DOHH2 (cell line): ENCODE data around the gene ABTB2.

ENCODE experiments used
- H3F3A ChIP-seq: fragments of 200-600 bp; sonication (generic), shearing (Covaris generic); 2 replicates; pipeline ENCODE4 v1.6.0; 2016; ENCODE audit warnings: antibody characterized with exemption, mild to moderate bottlenecking; ENCODE audit not compliant: control insufficient read depth, insufficient read depth
- H3K27ac ChIP-seq: fragments of 200-600 bp; sonication (generic); 2 replicates; pipeline ENCODE4 v1.5.1; 2014; ENCODE audit warnings: low read depth, mild to moderate bottlenecking, low read length, moderate library complexity
- H3K27me3 ChIP-seq: fragments of 200-600 bp; sonication (generic); 2 replicates; pipeline ENCODE4 v1.6.1; 2014; ENCODE audit warnings: mild to moderate bottlenecking, low read length, mixed read lengths; ENCODE audit not compliant: control insufficient read depth
- H3K36me3 ChIP-seq: fragments of 200-600 bp; sonication (generic); 2 replicates; pipeline ENCODE4 v1.6.1; 2014; ENCODE audit warnings: mild to moderate bottlenecking, low read length, moderate library complexity, mixed read lengths; ENCODE audit not compliant: control insufficient read depth
- H3K4me1 ChIP-seq: fragments of 200-600 bp; sonication (generic); 2 replicates; pipeline ENCODE4 v1.6.1; 2014; ENCODE audit warnings: mild to moderate bottlenecking, low read length, mixed read lengths; ENCODE audit not compliant: control insufficient read depth
- H3K4me2 ChIP-seq: fragments of 200-600 bp; sonication (generic); 2 replicates; pipeline ENCODE4 v1.6.0; 2014; ENCODE audit warnings: mild to moderate bottlenecking, low read length, moderate library complexity
- H3K4me3 ChIP-seq: fragments of 200-600 bp; sonication (generic); 2 replicates; pipeline ENCODE4 v1.5.1; 2014; ENCODE audit warnings: mild to moderate bottlenecking, low read length, mixed read lengths
- H3K79me2 ChIP-seq: fragments of 200-600 bp; sonication (generic); 2 replicates; pipeline ENCODE4 v1.6.1; 2014; ENCODE audit warnings: mild to moderate bottlenecking, low read length, mixed read lengths; ENCODE audit not compliant: control insufficient read depth
- H3K9me2 ChIP-seq: fragments of 200-600 bp; sonication (generic); replicated peaks from 2 replicates; pipeline ENCODE4 v1.6.1; 2014; ENCODE audit warnings: mild to moderate bottlenecking, low read length, mixed read lengths; ENCODE audit not compliant: control insufficient read depth
- H3K9me3 ChIP-seq: fragments of 200-600 bp; sonication (generic); 2 replicates; pipeline ENCODE4 v1.6.1; 2014; ENCODE audit warnings: antibody characterized with exemption, low read length, mixed read lengths; ENCODE audit not compliant: control insufficient read depth, insufficient read depth
- H4K20me1 ChIP-seq: fragments of 200-600 bp; sonication (generic); 2 replicates; pipeline ENCODE4 v1.6.0; 2014; ENCODE audit warnings: low read depth, mild to moderate bottlenecking, antibody characterized with exemption, low read length, moderate library complexity; ENCODE audit not compliant: control insufficient read depth, insufficient read depth
- EZH2phosphoT487 ChIP-seq: fragments of 200-600 bp; sonication (generic); IDR thresholded peaks from 2 replicates; pipeline ENCODE4 v1.6.1; 2017; ENCODE audit warnings: borderline replicate concordance, mild to moderate bottlenecking, antibody characterized with exemption, low read length, moderate library complexity, mixed read lengths
- TF ChIP-seq, protein P1 (sequence below): fragments of 200-600 bp; sonication (generic); IDR thresholded peaks from one replicate; pipeline ENCODE4 v1.5.1; 2014; ENCODE audit warnings: antibody characterized with exemption, mild to moderate bottlenecking, low read depth, low read length; ENCODE audit not compliant: poor library complexity, severe bottlenecking

The ABTB2 gene

DNA sequence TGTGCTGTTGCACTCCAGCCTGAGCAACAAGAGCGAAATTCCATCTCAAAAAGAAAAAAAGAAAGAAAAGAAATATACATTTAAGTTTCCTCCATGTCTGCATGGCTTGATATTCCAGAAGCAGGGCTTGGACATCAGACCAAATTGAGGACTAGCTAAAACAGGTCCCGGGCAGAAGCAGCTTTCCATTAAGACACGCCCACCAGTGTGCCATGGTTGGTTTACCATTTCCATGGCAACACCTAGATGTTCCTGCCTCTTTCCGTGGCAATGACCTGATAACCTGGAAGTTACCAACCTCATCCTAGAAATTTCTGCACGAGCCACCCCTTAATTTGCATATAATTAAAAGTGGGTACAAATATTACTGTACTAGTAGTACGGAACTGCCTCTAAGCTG is 141.1 kb downstream of the ABTB2 start:
- H3K4me3 ChIP-seq = no peak overlapping the region
- H3K27ac ChIP-seq = no peak overlapping the region
- peaks cover 12% of the 10 kb centered on the region for H3K27me3 ChIP-seq
- no peak overlapping the region for H3K4me2 ChIP-seq
- no peaks in the 10 kb centered on the region for H3K36me3 ChIP-seq
- H3K79me2 ChIP-seq = no peaks in the 10 kb centered on the region
- no peaks in the 10 kb centered on the region for H3K9me3 ChIP-seq
- no peaks in the 10 kb centered on the region for H3K4me1 ChIP-seq
- no peaks in the 10 kb centered on the region for H4K20me1 ChIP-seq
- TF ChIP-seq, protein P1, sequence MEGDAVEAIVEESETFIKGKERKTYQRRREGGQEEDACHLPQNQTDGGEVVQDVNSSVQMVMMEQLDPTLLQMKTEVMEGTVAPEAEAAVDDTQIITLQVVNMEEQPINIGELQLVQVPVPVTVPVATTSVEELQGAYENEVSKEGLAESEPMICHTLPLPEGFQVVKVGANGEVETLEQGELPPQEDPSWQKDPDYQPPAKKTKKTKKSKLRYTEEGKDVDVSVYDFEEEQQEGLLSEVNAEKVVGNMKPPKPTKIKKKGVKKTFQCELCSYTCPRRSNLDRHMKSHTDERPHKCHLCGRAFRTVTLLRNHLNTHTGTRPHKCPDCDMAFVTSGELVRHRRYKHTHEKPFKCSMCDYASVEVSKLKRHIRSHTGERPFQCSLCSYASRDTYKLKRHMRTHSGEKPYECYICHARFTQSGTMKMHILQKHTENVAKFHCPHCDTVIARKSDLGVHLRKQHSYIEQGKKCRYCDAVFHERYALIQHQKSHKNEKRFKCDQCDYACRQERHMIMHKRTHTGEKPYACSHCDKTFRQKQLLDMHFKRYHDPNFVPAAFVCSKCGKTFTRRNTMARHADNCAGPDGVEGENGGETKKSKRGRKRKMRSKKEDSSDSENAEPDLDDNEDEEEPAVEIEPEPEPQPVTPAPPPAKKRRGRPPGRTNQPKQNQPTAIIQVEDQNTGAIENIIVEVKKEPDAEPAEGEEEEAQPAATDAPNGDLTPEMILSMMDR = no peak
- no peak for TF ChIP-seq EZH2phosphoT487
- H3K9me2 ChIP-seq = no peaks in the 10 kb centered on the region
- no peaks in the 10 kb centered on the region for H3F3A ChIP-seq

DNA sequence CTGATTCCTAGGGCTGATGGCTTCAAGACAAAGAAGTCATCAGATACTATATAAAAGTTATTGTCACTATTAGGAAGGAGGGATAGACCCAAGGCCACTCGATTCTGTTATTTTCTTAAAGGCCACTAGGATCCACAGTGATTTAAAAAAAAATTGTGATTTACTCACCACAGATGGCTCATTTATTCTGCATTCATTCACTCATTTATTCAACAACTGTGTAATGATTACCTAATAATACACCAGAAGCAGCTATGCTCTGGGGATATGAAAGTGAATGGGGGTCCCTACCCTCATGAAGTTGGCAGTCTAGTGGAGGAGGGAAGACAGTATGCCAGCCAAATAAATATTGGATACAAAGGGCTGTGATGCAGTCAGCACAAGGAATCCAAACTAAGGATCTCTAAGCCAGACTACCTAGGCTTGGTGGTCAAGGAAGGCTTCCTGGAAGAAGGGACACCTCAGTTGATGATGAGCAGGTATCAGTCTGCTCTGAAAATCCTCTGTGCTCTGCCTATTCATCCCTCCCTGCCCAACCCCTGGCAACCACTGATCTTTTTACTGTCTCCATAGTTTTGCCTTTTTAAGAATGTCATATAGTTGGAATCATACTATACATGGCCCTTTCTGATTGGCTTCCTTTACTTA is 141.9 kb downstream of the ABTB2 start:
- H4K20me1 ChIP-seq = no peaks in the 10 kb centered on the region
- no peak overlapping the region for H3K4me3 ChIP-seq
- no peaks in the 10 kb centered on the region for H3K4me1 ChIP-seq
- peaks cover 12% of the 10 kb centered on the region for H3K27me3 ChIP-seq
- H3F3A ChIP-seq = no peaks in the 10 kb centered on the region
- no peak overlapping the region for H3K27ac ChIP-seq
- no peak overlapping the region for H3K4me2 ChIP-seq
- no peaks in the 10 kb centered on the region for H3K9me2 ChIP-seq
- TF ChIP-seq, protein P1 = no peak
- TF ChIP-seq EZH2phosphoT487 = no peak
- H3K79me2 ChIP-seq = no peaks in the 10 kb centered on the region
- H3K36me3 ChIP-seq = no peaks in the 10 kb centered on the region
- no peaks in the 10 kb centered on the region for H3K9me3 ChIP-seq

DNA sequence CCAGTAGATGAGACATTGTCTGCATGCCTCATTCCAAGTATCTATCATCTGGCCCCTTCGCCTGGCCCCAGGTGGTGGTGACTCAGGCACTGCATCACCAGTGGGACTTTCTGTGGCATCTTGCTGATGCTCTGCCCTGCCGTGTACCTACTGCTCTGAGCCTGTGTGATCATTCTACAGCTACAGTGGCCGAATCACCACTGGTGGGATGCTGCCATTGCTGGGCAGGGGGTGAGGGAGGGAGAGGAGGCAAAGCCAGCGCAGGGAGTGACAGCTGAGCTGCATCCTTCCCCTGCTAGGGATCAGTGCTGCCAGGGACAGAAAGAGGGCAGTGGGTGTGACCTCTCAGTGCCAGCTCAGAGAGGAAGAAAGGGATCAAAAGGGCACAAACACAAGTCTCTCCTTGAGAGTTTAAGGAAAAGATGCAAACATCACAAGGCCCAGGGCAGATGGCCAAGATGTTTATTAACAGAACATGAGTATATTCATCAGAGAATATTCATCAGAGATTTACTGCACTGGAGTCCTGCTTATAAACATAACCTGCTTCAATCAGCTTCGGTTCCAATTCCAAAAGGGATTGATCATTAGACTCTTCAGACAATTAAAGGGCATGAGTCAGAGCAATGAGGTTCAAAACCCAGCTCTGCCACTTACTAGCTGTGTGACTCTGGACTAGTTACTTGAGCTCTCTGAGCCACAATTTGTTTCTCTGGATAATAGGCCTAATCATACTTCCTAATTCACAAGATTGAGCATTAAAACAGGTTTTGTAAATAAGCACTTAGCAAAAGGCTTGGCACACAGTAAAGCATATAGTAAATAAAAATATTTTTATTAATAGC is 142.6 kb downstream of the ABTB2 start:
- Histone ChIP-seq H4K20me1 (no peaks in the 10 kb centered on the region), H3K36me3 (no peaks in the 10 kb centered on the region), H3F3A (no peaks in the 10 kb centered on the region), H3K4me2 (no peak overlapping the region), H3K79me2 (no peaks in the 10 kb centered on the region), H3K9me3 (no peaks in the 10 kb centered on the region), H3K27ac (no peak overlapping the region), H3K4me3 (no peak overlapping the region), H3K9me2 (no peaks in the 10 kb centered on the region), H3K4me1 (no peaks in the 10 kb centered on the region), H3K27me3 (peaks cover 12% of the 10 kb centered on the region)
- TF ChIP-seq, protein P1 = no peak
- no peak for TF ChIP-seq EZH2phosphoT487
